NCI-H1092 treated with DMSO at 0.1 percent for 48 hours (cell line): ENCODE data around the gene HEMGN.
A peak's percentile ranks its signal among the peaks of the same experiment; 100 is the strongest.
"Not testable (repeated sequence)": the region's sequence is repeated elsewhere in the genome, so short reads cannot be mapped to it uniquely, and the experiment has no call there.

ENCODE experiments used
- DNase-seq: peaks from one replicate; lab custom pipeline; 2025; lab: John Stamatoyannopoulos, UW

The HEMGN gene

GRCh38 chr9:97938081-97938644 is at the start of gene HEMGN:
TSS of gene HEMGN (minus strand) at chr9:97938172. CDS start at chr9:97938136, 36 bp downstream.
- DNase-seq: no peak

- DNase-seq: no peak
Observed at GRCh38 chr9:97987487-97987886, 49.5 kb upstream of the HEMGN start.

- DNase-seq: peak; percentile 27
Observed at GRCh38 chr9:97985058-97985861, 47.3 kb upstream of the HEMGN start.

GRCh38 chr9:97984188-97985057 is 46.5 kb upstream of the HEMGN start:
- DNase-seq: peak; percentile 64

- DNase-seq: peak; percentile 46
Observed at GRCh38 chr9:97983589-97984187, 45.7 kb upstream of the HEMGN start.

GRCh38 chr9:97982683-97983588 is 45.0 kb upstream of the HEMGN start, which contains the start of gene ANP32B:
TSS of gene ANP32B (plus strand) at chr9:97983341. CDS start at chr9:97983556, 215 bp downstream.
- peak; percentile 82 for DNase-seq

GRCh38 chr9:97981846-97982682 is 44.1 kb upstream of the HEMGN start:
- no peak for DNase-seq

- DNase-seq: no peak
Observed at GRCh38 chr9:97980918-97981845, 43.2 kb upstream of the HEMGN start.

GRCh38 chr9:97980479-97980803 is 42.5 kb upstream of the HEMGN start:
- no peak for DNase-seq

- no peak for DNase-seq
Observed at GRCh38 chr9:97979788-97980478, 42.0 kb upstream of the HEMGN start.

- no peak for DNase-seq
Observed at GRCh38 chr9:97978371-97979130, 40.6 kb upstream of the HEMGN start.

- not testable (repeated sequence) for DNase-seq
Observed at GRCh38 chr9:97976633-97977032, 38.7 kb upstream of the HEMGN start.

GRCh38 chr9:97975376-97975775 is 37.4 kb upstream of the HEMGN start:
- no peak for DNase-seq

GRCh38 chr9:97972753-97973152 is 34.8 kb upstream of the HEMGN start:
- DNase-seq: no peak

- no peak for DNase-seq
Observed at GRCh38 chr9:97970165-97970564, 32.2 kb upstream of the HEMGN start.

- DNase-seq: no peak
Observed at GRCh38 chr9:97969014-97969413, 31.0 kb upstream of the HEMGN start.

GRCh38 chr9:97966493-97966892 is 28.5 kb upstream of the HEMGN start:
- DNase-seq: no peak

- DNase-seq: no peak
Observed at GRCh38 chr9:97964901-97965300, 26.9 kb upstream of the HEMGN start.
